ENCODE results near the gene STK39.

Gene STK39

GRCh38 chr2:168062054-168062453, 185.3 kb downstream of the STK39 start:
- no peak overlapping the region for H3K4me3 ChIP-seq (ENCODE audit: low read depth, low read length)
- TF ChIP-seq CTCF (IDR thresholded peaks at IDR 0.05; ENCODE audit: borderline replicate concordance, insufficient read depth, low read depth, low read length): no peak

- TF ChIP-seq CTCF (IDR thresholded peaks at IDR 0.05; ENCODE audit: borderline replicate concordance, insufficient read depth, low read depth, low read length): no peak
- H3K4me3 ChIP-seq (ENCODE audit: low read depth, low read length): no peak overlapping the region
Measured at GRCh38 chr2:168060986-168061750, 186.2 kb downstream of the STK39 start.

GRCh38 chr2:168059758-168060157, 187.6 kb downstream of the STK39 start:
- H3K4me3 ChIP-seq (ENCODE audit: low read depth, low read length): no peak overlapping the region
- no peak for TF ChIP-seq CTCF (IDR thresholded peaks at IDR 0.05; ENCODE audit: borderline replicate concordance, insufficient read depth, low read depth, low read length)

GRCh38 chr2:168058675-168059074, 188.7 kb downstream of the STK39 start:
- TF ChIP-seq CTCF (IDR thresholded peaks at IDR 0.05; ENCODE audit: borderline replicate concordance, insufficient read depth, low read depth, low read length): no peak
- no peak overlapping the region for H3K4me3 ChIP-seq (ENCODE audit: low read depth, low read length)

GRCh38 chr2:168056242-168056787, 191.1 kb downstream of the STK39 start:
- no peak for TF ChIP-seq CTCF (IDR thresholded peaks at IDR 0.05; ENCODE audit: borderline replicate concordance, insufficient read depth, low read depth, low read length)

GRCh38 chr2:168054657-168055056, 192.7 kb downstream of the STK39 start:
- no peak overlapping the region for H3K4me3 ChIP-seq (ENCODE audit: low read depth, low read length)
- TF ChIP-seq CTCF (IDR thresholded peaks at IDR 0.05; ENCODE audit: borderline replicate concordance, insufficient read depth, low read depth, low read length): no peak

More at GRCh38 chr2:168056242-168056787, 191.1 kb downstream of the STK39 start:
- no peak overlapping the region for H3K4me3 ChIP-seq (ENCODE audit: low read depth, low read length)

- TF ChIP-seq CTCF (IDR thresholded peaks at IDR 0.05; ENCODE audit: borderline replicate concordance, insufficient read depth, low read depth, low read length): no peak
Measured at GRCh38 chr2:168053676-168054075, 193.7 kb downstream of the STK39 start.

More at GRCh38 chr2:168053676-168054075, 193.7 kb downstream of the STK39 start:
- H3K4me3 ChIP-seq (ENCODE audit: low read depth, low read length): no peak overlapping the region
